GM18517 (cell line): ENCODE measurements around the gene BMPR1A.
A peak's percentile ranks its signal among the peaks of the same experiment; 100 is the strongest.
"Not testable (repeated sequence)": the region's sequence is repeated elsewhere in the genome, so short reads cannot be mapped to it uniquely, and the experiment has no call there.

Experiments used
- ATAC-seq: cut with Tn5 transposase; IDR thresholded peaks from one replicate; pipeline ENCODE4 v1.9.1; 2021; ENCODE audit warnings: mild to moderate bottlenecking, moderate library complexity; ENCODE audit not compliant: unreplicated experiment

The BMPR1A gene

GRCh38 chr10:86963341-86963919, 207.0 kb downstream of the BMPR1A start:
- no peak for ATAC-seq

GRCh38 chr10:86964061-86964846, 207.8 kb downstream of the BMPR1A start:
- no peak for ATAC-seq

- no peak for ATAC-seq
Observed at GRCh38 chr10:86964847-86965190, 208.4 kb downstream of the BMPR1A start.

GRCh38 chr10:86965986-86966654, 209.7 kb downstream of the BMPR1A start:
- peak; percentile 32 for ATAC-seq

DNA sequence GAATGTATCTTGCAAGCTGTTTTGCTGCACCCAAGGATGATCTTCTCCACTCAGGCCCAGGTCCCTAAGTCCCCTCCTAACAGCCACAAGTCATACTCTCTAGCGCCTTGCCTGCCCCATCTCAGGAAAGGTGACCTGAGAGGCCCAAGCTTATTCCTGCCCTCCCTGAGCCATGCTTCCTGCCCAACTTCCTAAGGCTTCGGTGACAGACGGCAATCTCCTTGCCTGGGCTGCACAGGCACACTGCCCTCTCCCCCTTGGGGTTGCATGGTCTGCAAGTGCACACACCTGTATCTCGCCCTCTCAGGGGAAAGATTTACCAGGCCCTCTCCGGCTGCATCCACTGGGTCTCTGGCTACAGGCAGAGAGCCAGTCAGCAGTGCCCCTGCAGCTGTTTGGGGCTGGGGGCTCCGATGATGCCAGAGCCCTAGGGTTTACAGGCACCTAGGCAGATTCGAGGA, 211.1 kb downstream of the BMPR1A start:
- ATAC-seq = no peak

DNA sequence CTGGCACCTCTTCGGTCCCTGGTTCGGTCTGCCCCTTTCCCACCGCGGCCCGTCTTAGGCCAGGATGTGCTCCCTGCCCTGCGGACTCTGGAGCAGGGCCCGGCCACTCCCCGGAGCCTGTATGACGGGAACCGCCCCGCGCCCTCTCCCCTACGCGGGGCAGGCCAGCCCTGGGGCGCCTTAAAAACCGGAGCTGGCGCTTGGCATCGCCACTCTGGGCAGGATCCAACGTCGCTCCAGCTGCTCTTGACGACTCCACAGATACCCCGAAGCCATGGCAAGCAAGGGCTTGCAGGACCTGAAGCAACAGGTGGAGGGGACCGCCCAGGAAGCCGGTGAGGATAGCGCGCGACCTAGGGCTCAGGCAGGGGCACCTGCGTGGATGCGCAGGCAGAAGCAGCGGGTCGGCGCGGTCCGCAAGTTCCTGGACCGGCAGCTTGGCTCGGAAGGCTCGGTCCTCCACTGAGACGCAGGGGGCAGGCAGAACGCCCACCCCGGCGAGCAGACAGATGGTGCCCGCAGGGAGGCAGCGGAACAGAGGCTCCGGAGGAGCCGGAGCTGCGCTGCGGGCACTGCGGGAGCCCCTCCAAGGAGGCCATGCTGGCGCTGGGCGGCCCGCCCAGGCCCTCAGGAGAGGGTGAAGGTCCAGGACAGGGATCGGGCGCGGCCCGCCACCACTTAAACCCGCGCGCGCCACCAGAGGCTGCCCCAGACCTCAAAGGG, 212.0 kb downstream of the BMPR1A start, which contains the start of gene ADIRF:
TSS of gene ADIRF (plus strand) at position 212 of the 723 bp plus-strand sequence. CDS start at position 275, 63 bp downstream.
- ATAC-seq = no peak

DNA sequence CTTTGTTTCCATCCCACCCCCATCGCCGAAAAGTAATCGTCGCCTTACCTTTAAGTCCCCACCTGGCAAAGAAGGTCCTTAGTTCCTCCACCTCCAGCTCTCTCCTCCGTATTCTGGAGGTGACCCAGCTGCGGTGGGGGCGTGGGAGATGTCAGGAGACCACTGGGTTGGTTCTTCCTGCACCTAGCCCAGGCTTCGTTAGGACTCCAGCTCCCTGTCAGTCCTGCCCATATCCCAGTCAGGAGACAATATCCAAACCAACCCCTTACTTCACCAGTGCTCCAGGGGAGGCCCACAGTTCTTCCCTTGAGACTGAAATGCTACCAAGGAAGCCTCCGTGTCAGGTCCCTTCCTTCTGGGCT, 212.6 kb downstream of the BMPR1A start:
- no peak for ATAC-seq

DNA sequence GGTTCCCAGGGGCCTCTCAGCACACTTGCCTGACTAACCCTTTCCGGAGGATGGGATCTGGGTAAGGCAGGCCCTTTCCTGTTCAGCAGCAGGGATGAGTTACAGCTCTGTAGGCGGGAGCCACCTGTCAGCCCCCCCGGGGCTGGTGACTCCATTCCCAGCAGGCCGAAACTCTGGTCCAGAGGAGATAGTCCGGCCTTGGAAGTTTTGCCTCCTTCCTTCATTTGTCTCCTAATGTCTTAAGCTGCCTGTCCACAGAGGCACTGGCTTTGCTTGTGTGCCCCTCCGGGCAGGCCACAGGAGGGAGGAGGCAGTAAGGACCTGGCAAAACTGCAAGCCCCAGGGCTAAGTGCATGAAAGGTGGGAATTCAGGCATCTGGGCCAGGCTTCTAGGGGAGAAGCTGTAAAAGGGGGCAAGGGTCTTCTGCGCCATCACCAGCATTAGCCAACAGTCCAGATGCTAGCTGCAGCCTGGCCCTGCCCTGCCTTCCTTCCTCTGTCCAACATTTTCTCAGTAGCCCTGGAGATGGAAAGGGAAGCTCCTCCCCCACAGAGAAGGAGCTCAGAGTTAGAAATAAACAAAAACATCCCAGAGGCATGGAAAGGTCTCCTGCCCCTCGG, 213.1 kb downstream of the BMPR1A start:
- no peak for ATAC-seq

DNA sequence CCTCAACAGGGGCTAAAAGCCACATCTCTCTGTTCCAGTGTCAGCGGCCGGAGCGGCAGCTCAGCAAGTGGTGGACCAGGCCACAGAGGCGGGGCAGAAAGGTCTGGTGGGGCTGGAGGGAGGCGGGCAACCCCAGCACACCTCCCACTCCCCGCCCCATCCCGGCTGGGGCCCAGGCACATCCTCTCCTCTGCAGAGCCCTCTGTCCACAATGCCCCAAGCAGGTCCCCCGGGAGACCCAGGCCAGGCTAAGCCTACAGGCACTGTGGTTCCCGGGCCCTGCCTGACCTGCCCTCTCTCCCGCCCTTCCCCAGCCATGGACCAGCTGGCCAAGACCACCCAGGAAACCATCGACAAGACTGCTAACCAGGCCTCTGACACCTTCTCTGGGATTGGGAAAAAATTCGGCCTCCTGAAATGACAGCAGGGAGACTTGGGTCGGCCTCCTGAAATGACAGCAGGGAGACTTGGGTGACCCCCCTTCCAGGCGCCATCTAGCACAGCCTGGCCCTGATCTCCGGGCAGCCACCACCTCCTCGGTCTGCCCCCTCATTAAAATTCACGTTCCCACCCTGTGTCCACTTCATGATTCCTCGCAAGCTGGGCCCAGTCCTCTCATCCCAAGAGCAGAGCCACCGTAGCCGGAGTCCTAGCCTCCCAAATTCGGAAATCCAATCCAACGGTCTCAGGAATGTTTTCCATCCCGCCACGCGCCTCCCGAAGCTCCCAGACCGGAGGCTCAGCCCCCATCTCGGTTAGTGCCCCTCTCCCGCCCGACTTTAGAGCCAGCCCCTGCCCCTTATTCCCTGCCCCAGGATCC, 214.0 kb downstream of the BMPR1A start:
- ATAC-seq = no peak

DNA sequence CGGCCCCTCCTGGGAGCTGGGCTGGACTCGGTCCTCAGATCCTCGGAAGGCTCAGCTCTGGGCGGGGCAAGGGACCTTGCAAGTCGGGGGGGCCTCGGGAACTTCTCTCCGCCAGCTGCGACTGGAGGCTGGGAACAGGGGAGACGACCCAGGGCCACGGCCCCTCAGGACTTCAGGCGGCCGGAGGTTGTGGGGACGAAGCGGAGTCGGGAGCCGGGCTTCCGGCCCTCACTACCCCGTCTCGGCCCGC, 214.5 kb downstream of the BMPR1A start:
- peak; percentile 9 for ATAC-seq

GRCh38 chr10:86971232-86971991, 215.0 kb downstream of the BMPR1A start:
- peak; percentile 73 for ATAC-seq

GRCh38 chr10:86972613-86973380, 216.4 kb downstream of the BMPR1A start:
- no peak for ATAC-seq

DNA sequence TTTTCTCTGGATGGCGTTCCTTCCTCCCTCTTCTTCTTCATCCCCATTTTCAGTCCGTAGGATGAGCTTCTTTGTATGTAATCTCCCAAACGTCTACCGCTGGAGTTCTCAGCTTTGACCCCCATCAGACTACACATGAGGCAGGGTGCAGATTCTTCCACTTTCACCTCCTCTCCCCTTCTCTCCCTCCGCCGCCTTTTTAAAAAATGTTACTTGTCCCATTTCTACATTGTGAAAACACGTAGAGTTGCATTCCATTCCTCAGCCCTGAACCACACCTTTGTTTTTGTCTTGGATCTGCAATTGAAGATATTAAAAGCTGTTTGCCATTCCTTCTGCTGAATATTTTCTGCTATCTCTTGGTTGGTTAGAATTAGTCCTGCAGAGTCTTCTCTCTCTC, 218.1 kb downstream of the BMPR1A start:
- ATAC-seq = no peak

GRCh38 chr10:86976362-86977056, 220.1 kb downstream of the BMPR1A start:
- ATAC-seq = no peak

DNA sequence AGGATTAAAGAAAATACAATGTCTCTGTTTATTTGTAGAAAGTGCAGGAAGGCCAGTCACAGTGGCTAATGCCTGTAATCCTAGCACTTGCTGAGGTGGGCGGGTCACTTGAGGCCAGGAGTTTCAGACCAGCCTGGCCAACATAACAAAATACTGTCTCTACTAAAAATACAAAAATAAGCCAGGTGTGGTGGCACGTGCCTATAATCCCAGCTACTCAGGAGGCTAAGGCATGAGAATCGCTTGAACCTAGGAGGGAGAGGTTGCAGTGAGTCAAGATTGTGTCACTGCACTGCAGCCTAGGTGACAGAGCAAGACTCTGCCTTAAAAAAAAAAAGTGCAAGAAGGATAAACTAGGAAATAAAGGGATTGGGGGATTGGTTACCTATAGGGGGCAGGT, 222.0 kb downstream of the BMPR1A start:
- ATAC-seq = not testable (repeated sequence)

- no peak for ATAC-seq
Observed at GRCh38 chr10:86979296-86979818, 222.9 kb downstream of the BMPR1A start.

- ATAC-seq = no peak
Observed at GRCh38 chr10:86979977-86980448, 223.6 kb downstream of the BMPR1A start.

- ATAC-seq = not testable (repeated sequence)
Observed at GRCh38 chr10:86981020-86981419, 224.6 kb downstream of the BMPR1A start.
